Activated naive CD8-positive, alpha-beta T cell treated with anti-CD3 and anti-CD28 coated beads, Interleukin-2, amount 50 U/mL, for 24 hours (primary cell): Measurements from ENCODE around the gene AK5.

Source experiments
- ATAC-seq: fragments of 150-1000 bp; cut with Tn5 transposase; one replicate; pipeline ENCODE4 v1.10.0; 2021
- DNase-seq: peaks from one replicate; pipeline ENCODE4 v3.0.0; 2021
- H3K27ac Mint-ChIP-seq: one replicate; pipeline ENCODE4 v1.8.0; 2021; ENCODE audit warnings: mild to moderate bottlenecking, mixed read lengths
- H3K27me3 Mint-ChIP-seq: one replicate; pipeline ENCODE4 v1.8.0; 2021; ENCODE audit warnings: mixed read lengths
- H3K36me3 Mint-ChIP-seq: one replicate; pipeline ENCODE4 v1.8.0; 2021; ENCODE audit warnings: low read depth, mixed read lengths
- H3K4me1 Mint-ChIP-seq: one replicate; pipeline ENCODE4 v1.8.0; 2021; ENCODE audit warnings: mixed read lengths
- H3K4me3 Mint-ChIP-seq: one replicate; pipeline ENCODE4 v1.8.0; 2021; ENCODE audit warnings: mild to moderate bottlenecking, moderate library complexity, mixed read lengths
- H3K9me3 Mint-ChIP-seq: one replicate; pipeline ENCODE4 v1.8.0; 2021; ENCODE audit warnings: mixed read lengths

Gene AK5

DNA sequence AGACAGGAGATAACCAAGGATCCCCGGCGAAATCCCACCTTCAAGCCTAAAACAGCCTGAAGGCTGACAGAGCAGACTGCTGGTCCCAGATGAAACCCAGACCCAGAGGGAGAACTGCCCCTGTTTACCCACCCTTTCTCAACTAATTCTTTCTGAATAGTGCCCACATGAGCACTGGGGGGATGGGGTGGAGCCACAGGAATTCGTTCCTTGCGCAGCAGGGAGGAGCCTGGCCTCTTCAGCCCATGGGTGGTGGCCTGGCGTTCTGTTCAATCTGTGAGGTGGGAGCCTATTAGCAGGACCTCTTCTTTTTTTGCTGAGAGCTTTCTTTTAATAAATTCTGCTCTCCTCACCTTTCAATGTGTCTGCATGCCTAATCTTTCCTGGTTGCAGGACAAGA is 6.6 kb upstream of the AK5 start:
- Mint-ChIP-seq H3K4me3 (no peak overlapping the region), H3K4me1 (peaks cover 17% of the 10 kb centered on the region), H3K27ac (no peak overlapping the region), H3K9me3 (no peaks in the 10 kb centered on the region), H3K27me3 (peaks cover 3% of the 10 kb centered on the region), H3K36me3 (no peaks in the 10 kb centered on the region)
- DNase-seq = no peak
- no peak for ATAC-seq

DNA sequence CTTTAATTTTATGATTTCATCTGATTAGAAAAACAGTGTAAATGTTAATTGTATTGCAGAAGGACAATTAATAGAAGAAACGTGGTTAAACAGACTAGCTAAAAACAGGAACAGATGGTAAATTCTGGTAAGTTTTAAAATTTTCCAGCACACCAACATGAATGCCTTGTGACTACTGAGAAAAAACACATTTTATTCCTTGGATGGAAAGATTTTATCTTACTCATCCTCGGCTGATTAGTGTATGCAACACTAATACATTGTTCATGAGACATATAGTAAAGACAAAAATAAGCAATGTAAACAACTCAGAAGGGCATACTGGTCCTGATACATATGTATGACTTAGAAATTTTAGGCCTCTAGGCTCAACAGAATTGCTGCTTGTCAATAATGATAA is 4.9 kb upstream of the AK5 start:
- no peaks in the 10 kb centered on the region for H3K36me3 Mint-ChIP-seq
- no peak overlapping the region for H3K27ac Mint-ChIP-seq
- no peaks in the 10 kb centered on the region for H3K9me3 Mint-ChIP-seq
- ATAC-seq = no peak
- peaks cover 10% of the 10 kb centered on the region for H3K27me3 Mint-ChIP-seq
- no peak overlapping the region for H3K4me3 Mint-ChIP-seq
- no peak for DNase-seq
- peaks cover 26% of the 10 kb centered on the region for H3K4me1 Mint-ChIP-seq

DNA sequence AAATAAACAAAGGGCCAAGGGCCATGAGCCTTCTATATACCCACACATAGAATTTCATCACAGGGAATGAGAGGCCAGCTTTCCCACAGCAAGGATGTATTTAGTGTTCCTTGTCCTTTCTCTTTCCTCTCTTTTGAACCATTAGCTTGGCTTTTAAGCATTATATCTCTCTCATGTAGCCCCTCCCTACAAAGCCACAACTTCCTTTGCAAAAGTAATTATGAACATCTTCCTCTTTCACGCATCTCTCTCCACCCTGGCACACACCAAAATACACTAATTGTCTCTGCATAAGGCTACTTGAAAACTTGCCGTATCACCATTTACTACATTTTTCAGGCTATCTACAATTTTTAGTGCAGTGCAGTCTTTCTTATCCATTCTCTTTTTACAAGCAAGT is 1.9 kb upstream of the AK5 start:
- Mint-ChIP-seq H3K4me1 (peaks cover 22% of the 10 kb centered on the region), H3K36me3 (no peaks in the 10 kb centered on the region), H3K4me3 (no peak overlapping the region), H3K27me3 (peaks cover 12% of the 10 kb centered on the region), H3K9me3 (no peaks in the 10 kb centered on the region), H3K27ac (no peak overlapping the region)
- DNase-seq (no peak), ATAC-seq (no peak)

- Mint-ChIP-seq H3K9me3 (no peaks in the 10 kb centered on the region), H3K27ac (peak overlapping the region; percentile 54), H3K27me3 (peaks cover 12% of the 10 kb centered on the region), H3K36me3 (no peaks in the 10 kb centered on the region), H3K4me1 (peaks cover 22% of the 10 kb centered on the region), H3K4me3 (peak overlapping the region; percentile 61)
- DNase-seq (no peak), ATAC-seq (no peak)
Observed at GRCh38 chr1:77280962-77281361, 857 bp upstream of the AK5 start.

DNA sequence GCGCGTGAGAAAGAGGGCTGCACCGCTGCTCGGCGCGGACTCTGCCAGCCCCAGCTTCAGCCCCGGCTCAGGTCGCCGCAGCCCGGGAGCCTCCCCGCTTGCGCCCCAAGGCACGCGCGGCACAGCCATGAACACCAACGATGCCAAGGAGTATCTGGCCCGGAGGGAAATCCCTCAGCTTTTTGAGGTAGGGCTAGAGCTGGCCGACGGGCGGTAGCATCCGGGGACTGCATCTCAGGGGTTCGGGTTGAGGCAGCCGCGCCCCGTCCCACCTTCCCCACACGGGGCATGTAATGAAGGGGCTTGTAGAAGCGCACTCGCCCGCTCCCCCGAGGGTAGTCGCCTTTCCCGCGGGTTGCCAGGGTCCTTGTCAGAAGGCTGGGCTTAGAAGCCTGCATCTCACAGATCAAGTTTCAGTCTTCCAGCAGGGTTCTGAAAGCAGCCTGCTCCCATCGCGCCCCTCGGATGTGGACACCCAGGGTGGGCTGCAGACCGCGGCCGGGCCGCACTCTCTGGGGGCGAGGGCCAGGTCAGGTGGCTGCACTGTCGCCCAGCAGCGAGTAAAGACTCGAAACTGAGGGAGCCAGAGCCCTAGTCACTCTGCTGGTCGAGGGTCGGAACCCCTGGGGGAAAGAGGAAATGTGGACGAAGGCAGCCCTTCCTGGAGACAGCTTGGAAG is 507 bp downstream of the AK5 start:
- no peaks in the 10 kb centered on the region for H3K36me3 Mint-ChIP-seq
- ATAC-seq (peak; percentile 57), DNase-seq (peak; percentile 36)
- no peak overlapping the region for H3K27ac Mint-ChIP-seq
- peaks cover 12% of the 10 kb centered on the region for H3K27me3 Mint-ChIP-seq
- peak overlapping the region; percentile 71 for H3K4me3 Mint-ChIP-seq
- no peaks in the 10 kb centered on the region for H3K9me3 Mint-ChIP-seq
- H3K4me1 Mint-ChIP-seq = peaks cover 22% of the 10 kb centered on the region

- Mint-ChIP-seq H3K27me3 (peaks cover 12% of the 10 kb centered on the region), H3K36me3 (no peaks in the 10 kb centered on the region), H3K4me1 (peaks cover 22% of the 10 kb centered on the region), H3K27ac (no peak overlapping the region), H3K9me3 (no peaks in the 10 kb centered on the region), H3K4me3 (peak overlapping the region; percentile 71)
- peak; percentile 34 for ATAC-seq
- peak; percentile 16 for DNase-seq
Observed at GRCh38 chr1:77282866-77283539, 1.2 kb downstream of the AK5 start.

DNA sequence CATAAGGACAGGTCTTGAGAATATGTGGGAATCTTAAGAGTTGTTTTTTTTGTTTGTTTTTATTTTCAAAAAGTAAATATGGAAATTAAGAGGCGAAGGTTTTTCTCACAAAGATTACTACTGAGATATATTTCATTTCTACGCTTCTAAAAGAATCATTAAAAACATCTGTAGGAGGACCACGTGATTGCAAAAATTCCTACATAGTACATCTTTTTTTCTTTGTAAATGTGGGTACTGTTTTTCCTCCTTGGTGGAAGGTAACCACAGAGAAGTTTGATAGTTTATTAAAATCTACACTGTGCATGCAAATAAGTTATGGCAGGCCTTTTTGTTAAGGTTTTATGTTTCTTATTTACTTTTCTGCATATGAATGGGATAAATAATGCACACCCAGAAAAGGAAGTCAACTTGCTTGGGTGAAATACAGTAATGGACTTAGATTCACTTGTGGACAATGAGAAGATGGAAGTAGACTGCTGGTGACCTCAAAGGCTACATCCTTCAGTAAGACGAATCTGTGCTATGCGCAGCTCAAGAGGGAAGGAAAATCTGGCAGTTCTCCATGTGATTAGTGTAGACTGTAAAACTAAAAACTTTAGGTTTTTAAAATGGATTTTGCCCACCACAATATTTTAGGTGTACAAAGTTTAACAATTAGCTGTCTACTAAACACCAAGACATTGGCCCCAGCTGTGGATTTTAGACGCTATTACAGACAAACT is 2.0 kb downstream of the AK5 start:
- H3K27me3 Mint-ChIP-seq = peaks cover 12% of the 10 kb centered on the region
- ATAC-seq (no peak), DNase-seq (no peak)
- H3K4me1 Mint-ChIP-seq = peaks cover 22% of the 10 kb centered on the region
- peak overlapping the region; percentile 71 for H3K4me3 Mint-ChIP-seq
- H3K27ac Mint-ChIP-seq = no peak overlapping the region
- H3K9me3 Mint-ChIP-seq = no peaks in the 10 kb centered on the region
- no peaks in the 10 kb centered on the region for H3K36me3 Mint-ChIP-seq

GRCh38 chr1:77287535-77287934 is 5.7 kb downstream of the AK5 start:
- Mint-ChIP-seq H3K4me1 (peaks cover 2% of the 10 kb centered on the region), H3K27ac (no peak overlapping the region), H3K9me3 (no peaks in the 10 kb centered on the region), H3K27me3 (peaks cover 2% of the 10 kb centered on the region), H3K36me3 (peaks cover under 1% of the 10 kb centered on the region), H3K4me3 (no peak overlapping the region)
- DNase-seq (no peak), ATAC-seq (no peak)

GRCh38 chr1:77288275-77288674 is 6.5 kb downstream of the AK5 start:
- ATAC-seq (no peak), DNase-seq (no peak)
- peaks cover 1% of the 10 kb centered on the region for H3K36me3 Mint-ChIP-seq
- no peaks in the 10 kb centered on the region for H3K4me1 Mint-ChIP-seq
- H3K27me3 Mint-ChIP-seq = peaks cover 2% of the 10 kb centered on the region
- no peaks in the 10 kb centered on the region for H3K9me3 Mint-ChIP-seq
- no peak overlapping the region for H3K27ac Mint-ChIP-seq
- no peak overlapping the region for H3K4me3 Mint-ChIP-seq

- H3K27me3 Mint-ChIP-seq = no peaks in the 10 kb centered on the region
- no peak for DNase-seq
- H3K4me3 Mint-ChIP-seq = no peak overlapping the region
Observed at GRCh38 chr1:77290576-77290975, 8.8 kb downstream of the AK5 start.

GRCh38 chr1:77292551-77292950 is 10.7 kb downstream of the AK5 start:
- no peaks in the 10 kb centered on the region for H3K9me3 Mint-ChIP-seq
- H3K36me3 Mint-ChIP-seq = peaks cover 1% of the 10 kb centered on the region
- no peaks in the 10 kb centered on the region for H3K4me1 Mint-ChIP-seq
- H3K27ac Mint-ChIP-seq = no peak overlapping the region
- no peak for DNase-seq
- H3K4me3 Mint-ChIP-seq = no peak overlapping the region
- ATAC-seq = no peak
- H3K27me3 Mint-ChIP-seq = no peaks in the 10 kb centered on the region

More at GRCh38 chr1:77290576-77290975, 8.8 kb downstream of the AK5 start:
- no peaks in the 10 kb centered on the region for H3K9me3 Mint-ChIP-seq
- peaks cover 1% of the 10 kb centered on the region for H3K36me3 Mint-ChIP-seq
- no peak overlapping the region for H3K27ac Mint-ChIP-seq
- ATAC-seq = no peak
- H3K4me1 Mint-ChIP-seq = no peaks in the 10 kb centered on the region

DNA sequence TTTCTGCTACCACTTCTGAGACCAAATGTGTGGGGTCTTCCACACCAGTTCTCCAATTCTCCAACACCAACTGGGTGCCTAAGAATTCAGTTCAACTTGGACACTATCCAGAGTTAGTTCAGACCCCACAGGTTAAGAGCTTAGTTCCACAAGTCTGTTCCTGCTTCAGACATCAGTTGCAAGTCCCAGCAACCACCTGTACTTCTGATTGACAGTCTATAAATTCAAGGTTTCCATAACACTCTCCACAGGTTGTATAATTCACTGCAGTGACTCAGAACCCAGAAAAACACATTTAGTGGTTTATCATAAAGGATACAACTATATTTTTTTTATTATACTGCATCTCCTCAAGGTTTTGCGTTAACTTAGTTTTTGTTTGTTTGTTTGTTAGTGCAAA is 18.7 kb downstream of the AK5 start:
- no peak overlapping the region for H3K27ac Mint-ChIP-seq
- no peak overlapping the region for H3K4me3 Mint-ChIP-seq
- peaks cover 1% of the 10 kb centered on the region for H3K9me3 Mint-ChIP-seq
- ATAC-seq = no peak
- H3K4me1 Mint-ChIP-seq = peaks cover 6% of the 10 kb centered on the region
- no peaks in the 10 kb centered on the region for H3K36me3 Mint-ChIP-seq
- DNase-seq = no peak
- H3K27me3 Mint-ChIP-seq = no peaks in the 10 kb centered on the region

DNA sequence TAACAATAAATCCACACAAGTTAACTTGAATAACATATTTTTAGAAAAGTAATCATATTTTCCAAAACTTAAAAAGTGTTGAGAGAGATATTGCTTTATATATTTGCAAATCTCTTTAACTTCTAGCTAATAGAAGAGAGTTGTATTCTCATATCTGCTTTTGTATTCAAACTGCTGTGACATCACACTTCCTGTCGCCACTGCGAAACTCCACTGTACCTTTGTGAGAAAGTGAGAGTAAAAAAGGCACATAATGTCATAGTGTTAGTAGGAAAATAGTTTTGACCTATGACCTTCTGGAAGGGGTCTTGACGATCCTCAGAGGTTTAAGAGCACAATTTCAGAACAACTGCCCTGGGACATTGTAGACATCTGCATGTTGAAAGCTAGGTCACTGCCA is 21.6 kb downstream of the AK5 start:
- H3K27ac Mint-ChIP-seq = no peak overlapping the region
- no peak overlapping the region for H3K4me3 Mint-ChIP-seq
- no peaks in the 10 kb centered on the region for H3K27me3 Mint-ChIP-seq
- H3K36me3 Mint-ChIP-seq = no peaks in the 10 kb centered on the region
- DNase-seq (no peak), ATAC-seq (no peak)
- peaks cover 14% of the 10 kb centered on the region for H3K9me3 Mint-ChIP-seq
- peaks cover 14% of the 10 kb centered on the region for H3K4me1 Mint-ChIP-seq

DNA sequence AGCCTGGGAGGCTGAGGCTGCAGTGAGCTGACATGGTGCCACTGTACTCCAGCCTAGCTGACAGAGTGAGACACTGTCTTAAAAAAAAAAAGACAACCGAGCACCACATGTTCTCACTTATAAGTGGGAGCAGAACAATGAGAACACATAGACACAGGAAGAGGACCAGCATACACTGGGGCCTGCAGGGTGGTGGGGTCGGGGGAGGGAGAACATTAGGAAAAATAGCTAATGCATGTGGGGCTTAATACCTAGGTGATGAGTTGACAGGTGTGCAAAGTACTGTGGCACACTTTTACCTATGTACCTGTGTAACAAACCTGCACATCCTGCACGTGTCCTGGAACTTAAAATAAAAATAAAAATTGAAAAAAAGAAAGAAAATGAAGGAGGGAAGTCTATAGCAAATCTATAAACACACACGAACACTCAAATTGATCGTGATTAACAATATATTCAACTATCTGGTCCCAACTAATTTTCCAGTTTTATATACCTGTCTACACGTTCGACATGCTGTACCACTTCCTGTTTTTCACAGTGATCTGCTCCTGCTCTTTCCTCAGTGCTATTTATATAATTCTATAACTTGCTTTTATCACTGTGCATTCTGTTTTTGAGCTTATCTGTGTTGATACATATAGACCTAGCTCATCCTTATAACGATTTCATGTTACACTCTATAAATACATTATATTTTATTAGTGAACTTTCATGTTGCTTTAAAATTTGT is 27.2 kb downstream of the AK5 start:
- ATAC-seq (no peak), DNase-seq (no peak)
- peaks cover 49% of the 10 kb centered on the region for H3K4me1 Mint-ChIP-seq
- H3K9me3 Mint-ChIP-seq = peaks cover 14% of the 10 kb centered on the region
- peak overlapping the region; percentile 80 for H3K27ac Mint-ChIP-seq
- H3K4me3 Mint-ChIP-seq = peak overlapping the region; percentile 44
- no peaks in the 10 kb centered on the region for H3K27me3 Mint-ChIP-seq
- peaks cover 2% of the 10 kb centered on the region for H3K36me3 Mint-ChIP-seq
